SK-N-SH (cell line): Measurements from ENCODE around the gene C2CD4C. TPM values are rescaled to one million over a fixed set of nuclear protein-coding genes. Genes with fewer than 3 reads are reported as not detected.

ENCODE experiments used
- CTCF ChIA-PET: fragments of 300-600, 350-600 bp; formaldehyde crosslinking; extraction: SDS; loops from one replicate; lab custom pipeline; 2021; lab: Yijun Ruan, JAX
- POLR2A ChIA-PET: fragments of 350-600 bp; sonication (Branson Sonifier 250); formaldehyde crosslinking; extraction: SDS; loops from one replicate; lab custom pipeline; 2020; ENCODE audit warnings: antibody characterized with exemption, inconsistent platforms; lab: Yijun Ruan, JAX
- DNase-seq: peaks from one replicate; pipeline ENCODE4 v3.0.0; 2012
- H2AFZ ChIP-seq: fragments of 200-600 bp; sonication (generic); 2 replicates; pipeline ENCODE4 v1.8.1; 2016; ENCODE audit warnings: antibody characterized with exemption, mild to moderate bottlenecking, low read depth
- H3F3A ChIP-seq: fragments of 200-600 bp; sonication (generic); replicated peaks from 2 replicates; pipeline ENCODE3; 2016; ENCODE audit warnings: antibody characterized with exemption, mild to moderate bottlenecking; ENCODE audit not compliant: insufficient read depth
- H3K27ac ChIP-seq, 2 experiments: fragments of 200-500 bp in 1 of 2; fragments of 200-600 bp in 1 of 2; sonication (Bioruptor generic) in 1 of 2; sonication (generic), shearing (Covaris generic) in 1 of 2; 2 replicates each; pipeline versions ENCODE4 v1.5.1 to v1.6.1; 2014 to 2016; ENCODE audit warnings: low read depth in 2 of 2, inconsistent platforms in 1 of 2, low read length in 1 of 2, mild to moderate bottlenecking in 1 of 2, mixed read lengths in 1 of 2
- H3K27me3 ChIP-seq: fragments of 200-600 bp; sonication (generic), shearing (Covaris generic); 2 replicates; pipeline ENCODE4 v1.6.1; 2016; ENCODE audit warnings: mixed run types; ENCODE audit not compliant: insufficient read depth
- H3K36me3 ChIP-seq, 2 experiments: fragments of 200-500 bp in 1 of 2; fragments of 200-600 bp in 1 of 2; sonication (Bioruptor generic) in 1 of 2; sonication (generic) in 1 of 2; replicated peaks in 1 of 2; 2 replicates each; pipeline versions ENCODE3 to v1.5.1; 2014 to 2016; ENCODE audit warnings: low read length in 1 of 2, mild to moderate bottlenecking in 1 of 2; ENCODE audit not compliant: insufficient read depth in 2 of 2, control insufficient read depth in 1 of 2
- H3K4me1 ChIP-seq, 2 experiments: fragments of 200-500 bp in 1 of 2; fragments of 200-600 bp in 1 of 2; sonication (Bioruptor generic) in 1 of 2; sonication (generic), shearing (Covaris generic) in 1 of 2; 2 replicates each; pipeline versions ENCODE4 v1.5.1 to v1.6.1; 2014 to 2016; ENCODE audit warnings: low read depth in 1 of 2, low read length in 1 of 2, mixed run types in 1 of 2; ENCODE audit not compliant: insufficient read depth in 2 of 2, control insufficient read depth in 1 of 2
- H3K4me2 ChIP-seq: fragments of 200-600 bp; sonication (generic), shearing (Covaris generic); 2 replicates; pipeline ENCODE4 v1.6.1; 2017; ENCODE audit warnings: mixed run types
- H3K4me3 ChIP-seq, 2 experiments: fragments of 200-500 bp in 1 of 2; fragments of 200-600 bp in 1 of 2; sonication (Bioruptor generic) in 1 of 2; sonication (generic), shearing (Covaris generic) in 1 of 2; 2 replicates each; pipeline versions ENCODE4 v1.5.1 to v1.8.1; 2014 to 2016; ENCODE audit warnings: low read depth in 2 of 2, inconsistent platforms in 1 of 2, low read length in 1 of 2, mild to moderate bottlenecking in 1 of 2, mixed read lengths in 1 of 2, moderate library complexity in 1 of 2
- H3K79me2 ChIP-seq: fragments of 200-600 bp; sonication (generic); 2 replicates; pipeline ENCODE4 v1.8.1; 2017; ENCODE audit warnings: mild to moderate bottlenecking; ENCODE audit not compliant: insufficient read depth
- H3K9ac ChIP-seq: fragments of 200-600 bp; sonication (generic); 2 replicates; pipeline ENCODE4 v1.6.1; 2017; ENCODE audit warnings: mixed run types
- H3K9me2 ChIP-seq: fragments of 200-600 bp; sonication (generic); 2 replicates; pipeline ENCODE4 v1.6.1; 2017; ENCODE audit warnings: mixed run types
- H3K9me3 ChIP-seq: fragments of 200-600 bp; sonication (generic); 2 replicates; pipeline ENCODE4 v1.6.1; 2017; ENCODE audit warnings: mixed run types, mild to moderate bottlenecking, moderate library complexity
- H4K20me1 ChIP-seq: fragments of 200-600 bp; sonication (generic); 2 replicates; pipeline ENCODE4 v1.6.1; 2017; ENCODE audit warnings: mild to moderate bottlenecking, mixed run types; ENCODE audit not compliant: insufficient read depth
- ELF1 ChIP-seq: IDR thresholded peaks from 2 replicates; pipeline ENCODE4 v1.4.0; 2012
- EP300 ChIP-seq, 2 experiments: IDR thresholded peaks; 2 replicates each; pipeline versions ENCODE4 v1.4.0 to v1.6.1; 2012; ENCODE audit warnings: borderline replicate concordance in 1 of 2, low read depth in 1 of 2, low read length in 1 of 2
- EZH2phosphoT487 ChIP-seq: fragments of 200-600 bp; sonication (generic); IDR thresholded peaks from 2 replicates; pipeline ENCODE4 v1.6.1; 2017; ENCODE audit warnings: low read depth, mixed run types, mild to moderate bottlenecking, antibody characterized with exemption, moderate library complexity, borderline replicate concordance
- FOXM1 ChIP-seq: IDR thresholded peaks from 2 replicates; pipeline ENCODE4 v1.4.0; 2012; ENCODE audit warnings: low read depth, mild to moderate bottlenecking
- GABPA ChIP-seq: IDR thresholded peaks from 2 replicates; pipeline ENCODE4 v1.4.0; 2012; ENCODE audit warnings: low read depth, mild to moderate bottlenecking
- IRF3 ChIP-seq: fragments of 150-350 bp; IDR thresholded peaks from 2 replicates; pipeline ENCODE4 v1.6.1; 2016; ENCODE audit warnings: mild to moderate bottlenecking, low read depth, low read length
- MXI1 ChIP-seq: IDR thresholded peaks from 2 replicates; pipeline ENCODE4 v1.6.1; 2012; ENCODE audit warnings: mild to moderate bottlenecking, low read depth, low read length, improper control_type of control experiment
- NFIC ChIP-seq: IDR thresholded peaks from 2 replicates; pipeline ENCODE4 v1.4.0; 2012; ENCODE audit warnings: borderline replicate concordance
- NRF1 ChIP-seq: IDR thresholded peaks from 2 replicates; pipeline ENCODE4 v1.6.1; 2012; ENCODE audit warnings: low read depth, mild to moderate bottlenecking, low read length
- PBX3 ChIP-seq: IDR thresholded peaks from 2 replicates; pipeline ENCODE4; 2012
- POLR2AphosphoS5 ChIP-seq: IDR thresholded peaks from 2 replicates; pipeline ENCODE4 v1.6.1; 2012; ENCODE audit warnings: low read depth, low read length
- RAD21 ChIP-seq: IDR thresholded peaks from 2 replicates; pipeline ENCODE4 v1.6.1; 2012; ENCODE audit warnings: mild to moderate bottlenecking, low read length
- SIN3A ChIP-seq: IDR thresholded peaks from 2 replicates; pipeline ENCODE4 v1.6.1; 2012; ENCODE audit warnings: low read depth, mild to moderate bottlenecking, low read length, moderate library complexity, borderline replicate concordance
- TAF1 ChIP-seq: IDR thresholded peaks from 2 replicates; pipeline ENCODE4 v1.6.1; 2012; ENCODE audit warnings: low read depth, mild to moderate bottlenecking, low read length, moderate library complexity, borderline replicate concordance
- TEAD4 ChIP-seq: IDR thresholded peaks from 2 replicates; pipeline ENCODE4 v1.4.0; 2012; ENCODE audit warnings: mild to moderate bottlenecking, borderline replicate concordance; ENCODE audit not compliant: insufficient read depth
- USF2 ChIP-seq: fragments of 150-350 bp; IDR thresholded peaks from 2 replicates; pipeline ENCODE4 v1.6.1; 2017; ENCODE audit warnings: antibody characterized with exemption, low read length, low read depth, borderline replicate concordance
- WGBS: methylation state at CpG from one replicate; pipeline ENCODE4 v1.1.6; 2017; ENCODE audit warnings: low lambda C conversion rate; 5-methylcytosine and 5-hydroxymethylcytosine counted together
- polyA plus RNA-seq, 3 experiments: library from polyadenylated mRNA; depleted of rRNA; stranded (reverse); fragments of >200 nt; gene quantifications; 2 replicates each; pipeline ENCODE4 v1.2.3, GENCODE V29; 2012

C2CD4C gene
- polyA plus RNA-seq, 1 of the 3 experiments (the other 2 are of a cell fraction) = 0.23 TPM

GRCh38 chr19:416416-416815 lies 7.5 kb upstream of the C2CD4C start:
- no peaks in the 10 kb centered on the region for H3F3A ChIP-seq
- no peak overlapping the region for H3K4me2 ChIP-seq
- 67% methylated on average over 9 of the region's 14 CpGs for WGBS
- no peak for TF ChIP-seq USF2
- no peak for TF ChIP-seq SIN3A
- TF ChIP-seq NFIC = no peak
- no peak for TF ChIP-seq EZH2phosphoT487
- no peak for TF ChIP-seq TEAD4
- no peak for TF ChIP-seq TAF1
- no peak for TF ChIP-seq GABPA
- no peak for TF ChIP-seq RAD21
- TF ChIP-seq PBX3 = no peak
- TF ChIP-seq NRF1 = no peak
- no peak for TF ChIP-seq ELF1
- TF ChIP-seq MXI1 = no peak
- TF ChIP-seq POLR2AphosphoS5 = no peak
- DNase-seq = no peak
- H4K20me1 ChIP-seq = no peaks in the 10 kb centered on the region
- no peak overlapping the region for H2AFZ ChIP-seq
- POLR2A ChIA-PET = no interaction called here
- H3K4me3 ChIP-seq = no peak overlapping the region
- no peaks in the 10 kb centered on the region for H3K79me2 ChIP-seq
- no peak overlapping the region for H3K27ac ChIP-seq
- no peaks in the 10 kb centered on the region for H3K9me2 ChIP-seq
- CTCF ChIA-PET = interaction anchor here (0.9 kb wide), 1 partner anchor 33 kb away, joined by 3 read pairs; no protein-coding TSS in a partner anchor
- no peaks in the 10 kb centered on the region for H3K9me3 ChIP-seq
- H3K4me1 ChIP-seq = peaks cover 0 to 3% of the 10 kb centered on the region in 2 experiments; a peak in 1 of 4 replicates
- no peak overlapping the region for H3K9ac ChIP-seq
- no peaks in the 10 kb centered on the region for H3K36me3 ChIP-seq
- H3K27me3 ChIP-seq = no peaks in the 10 kb centered on the region

- TF ChIP-seq FOXM1 = no peak
- TF ChIP-seq EP300 (IDR thresholded peaks at IDR 0.05; ENCODE audit: borderline replicate concordance in 1 of 2, low read depth in 1 of 2, low read length in 1 of 2) = no peak
- TF ChIP-seq IRF3 = no peak
Observed at GRCh38 chr19:415292-415691, 6.3 kb upstream of the C2CD4C start.

More at GRCh38 chr19:415292-415691, 6.3 kb upstream of the C2CD4C start:
- ChIA-PET POLR2A (no interaction called here), CTCF (interaction anchor here (0.9 kb wide), 1 partner anchor 9 kb away, joined by 3 read pairs; no protein-coding TSS in a partner anchor)
- Histone ChIP-seq H3K27ac (no peak overlapping the region), H3K9me2 (no peaks in the 10 kb centered on the region), H3K79me2 (no peaks in the 10 kb centered on the region), H3K4me2 (no peak overlapping the region), H3F3A (no peaks in the 10 kb centered on the region), H2AFZ (no peak overlapping the region), H3K27me3 (no peaks in the 10 kb centered on the region), H3K9ac (no peak overlapping the region), H4K20me1 (no peaks in the 10 kb centered on the region), H3K4me1 (peaks cover 0 to 5% of the 10 kb centered on the region in 2 experiments; a peak in 1 of 4 replicates), H3K36me3 (no peaks in the 10 kb centered on the region), H3K4me3 (no peak overlapping the region), H3K9me3 (no peaks in the 10 kb centered on the region)
- no peak for DNase-seq
- WGBS = 89% methylated on average over 1 of the region's 1 CpG
